SIG-M5 treated with dmso at 0.1 percent for 504 hours (cell line): ENCODE results near the gene RDX.

Experiments used
- DNase-seq: peaks from one replicate; lab custom pipeline; 2025; ENCODE audit not compliant: unreplicated experiment; lab: John Stamatoyannopoulos, UW

RDX gene

GRCh38 chr11:110133160-110133559 lies 163.3 kb downstream of the RDX start:
- no peak for DNase-seq

DNA sequence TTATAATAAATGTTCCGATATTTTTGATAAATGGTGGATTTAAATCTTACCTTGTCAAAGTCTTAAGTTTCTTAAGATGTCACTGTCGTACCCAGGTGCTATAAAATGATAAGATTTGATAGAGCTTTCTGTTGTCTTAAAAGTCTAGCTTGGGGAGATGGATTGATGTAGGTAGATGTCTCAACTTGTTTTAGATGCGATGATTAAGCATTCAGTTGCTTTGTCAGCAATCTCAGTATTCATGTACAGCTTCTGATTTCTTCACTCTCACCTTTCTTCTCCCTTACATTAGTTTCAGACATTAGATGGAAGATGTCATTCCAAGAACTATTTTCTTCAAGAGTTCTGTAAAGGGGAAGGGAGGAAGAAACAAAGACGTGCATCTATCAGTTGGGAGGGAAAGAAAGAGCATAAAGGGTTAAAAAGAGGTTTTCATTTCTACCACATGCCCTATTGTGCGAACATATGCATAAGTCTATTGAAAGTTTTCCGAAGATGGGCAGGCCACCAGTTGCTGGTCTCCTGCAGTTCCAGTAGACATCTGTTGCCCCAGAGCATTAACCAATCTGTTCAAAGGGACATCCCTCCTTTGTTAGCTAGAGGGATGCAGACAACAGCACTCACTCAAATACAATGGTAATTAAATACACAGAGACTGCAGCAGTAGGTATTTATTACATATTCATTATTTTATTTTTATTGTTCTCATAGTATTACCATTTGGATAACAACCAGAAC lies 164.9 kb downstream of the RDX start:
- DNase-seq: no peak

GRCh38 chr11:110130642-110131238 lies 165.7 kb downstream of the RDX start:
- DNase-seq: no peak

GRCh38 chr11:110128161-110128560 lies 168.3 kb downstream of the RDX start:
- no peak for DNase-seq

DNA sequence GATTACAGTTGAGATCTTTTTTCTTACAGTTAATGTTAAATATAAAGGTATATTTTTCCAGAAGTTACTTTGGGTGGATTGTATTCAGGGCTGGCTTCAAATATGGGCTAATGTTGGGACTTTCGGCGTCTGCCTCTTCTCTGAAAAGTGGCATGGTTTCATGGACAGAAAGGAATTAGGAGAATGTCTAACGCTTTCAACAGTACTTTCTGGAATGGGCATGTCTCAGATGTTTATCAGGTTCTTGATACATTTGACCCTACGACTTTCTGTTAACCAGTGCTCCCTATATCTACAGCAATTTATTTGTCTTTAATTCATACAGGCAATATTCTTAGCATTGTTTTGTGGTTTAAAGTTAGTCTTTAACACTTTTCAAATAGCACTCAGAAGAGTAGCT lies 169.5 kb downstream of the RDX start:
- DNase-seq: no peak

DNA sequence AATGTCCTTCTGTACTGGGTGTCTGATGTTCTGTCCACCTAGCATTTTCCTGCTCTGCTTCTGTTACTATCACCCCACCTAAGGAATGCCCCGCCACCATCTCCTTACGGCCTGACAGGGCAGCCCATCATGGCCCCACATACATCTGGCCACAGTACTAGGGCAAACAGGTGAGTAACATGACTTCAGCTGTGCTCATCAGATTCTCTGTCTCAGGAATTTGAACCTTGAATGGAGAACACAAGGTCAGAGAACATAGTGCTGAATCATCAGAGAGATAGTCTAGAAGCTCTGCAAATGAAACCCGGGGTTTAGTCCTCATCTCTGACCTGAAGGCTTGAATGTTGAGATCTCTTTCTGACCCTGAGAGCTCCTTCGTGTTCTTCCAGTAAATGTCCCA lies 170.8 kb downstream of the RDX start:
- no peak for DNase-seq
